Skeletal muscle satellite cell (primary cell): ENCODE data around the gene SGPP2.
A peak's percentile ranks its signal among the peaks of the same experiment; 100 is the strongest.

Source experiments
- H3K27me3 ChIP-seq: 2 replicates; pipeline ENCODE4 v1.7.0; 2013; ENCODE audit warnings: low read length; ENCODE audit not compliant: control insufficient read depth, insufficient read depth
- H3K36me3 ChIP-seq: 2 replicates; pipeline ENCODE4 v1.7.0; 2013; ENCODE audit warnings: mild to moderate bottlenecking, control low read depth, low read length; ENCODE audit not compliant: insufficient read depth
- H3K4me1 ChIP-seq: 2 replicates; pipeline ENCODE4 v1.7.0; 2013; ENCODE audit warnings: low read length; ENCODE audit not compliant: control insufficient read depth, insufficient read depth
- H3K4me2 ChIP-seq: 2 replicates; pipeline ENCODE4 v1.7.0; 2013; ENCODE audit warnings: mild to moderate bottlenecking, low read length
- H3K4me3 ChIP-seq: 2 replicates; pipeline ENCODE4 v1.7.0; 2013; ENCODE audit warnings: low read length
- H3K9ac ChIP-seq: 2 replicates; pipeline ENCODE4 v1.7.0; 2013; ENCODE audit warnings: mild to moderate bottlenecking, low read depth, low read length, moderate library complexity
- H3K9me3 ChIP-seq: replicated peaks from 2 replicates; pipeline ENCODE4 v1.7.0; 2013; ENCODE audit warnings: mild to moderate bottlenecking, control low read depth, low read length

SGPP2 gene

GRCh38 chr2:222448748-222449181, 24.4 kb downstream of the SGPP2 start:
- no peak overlapping the region for H3K4me3 ChIP-seq

GRCh38 chr2:222450021-222450420, 25.7 kb downstream of the SGPP2 start:
- peaks cover 22% of the 10 kb centered on the region for H3K27me3 ChIP-seq
- H3K9me3 ChIP-seq: no peaks in the 10 kb centered on the region
- no peak overlapping the region for H3K9ac ChIP-seq
- H3K4me2 ChIP-seq: no peak overlapping the region
- H3K4me1 ChIP-seq: peaks cover 11% of the 10 kb centered on the region
- no peak overlapping the region for H3K4me3 ChIP-seq
- no peaks in the 10 kb centered on the region for H3K36me3 ChIP-seq

More at GRCh38 chr2:222448748-222449181, 24.4 kb downstream of the SGPP2 start:
- H3K9ac ChIP-seq: no peak overlapping the region
- H3K27me3 ChIP-seq: peaks cover 22% of the 10 kb centered on the region
- peak overlapping the region; percentile 50 for H3K4me2 ChIP-seq
- no peaks in the 10 kb centered on the region for H3K36me3 ChIP-seq
- no peaks in the 10 kb centered on the region for H3K9me3 ChIP-seq
- H3K4me1 ChIP-seq: peaks cover 11% of the 10 kb centered on the region

DNA sequence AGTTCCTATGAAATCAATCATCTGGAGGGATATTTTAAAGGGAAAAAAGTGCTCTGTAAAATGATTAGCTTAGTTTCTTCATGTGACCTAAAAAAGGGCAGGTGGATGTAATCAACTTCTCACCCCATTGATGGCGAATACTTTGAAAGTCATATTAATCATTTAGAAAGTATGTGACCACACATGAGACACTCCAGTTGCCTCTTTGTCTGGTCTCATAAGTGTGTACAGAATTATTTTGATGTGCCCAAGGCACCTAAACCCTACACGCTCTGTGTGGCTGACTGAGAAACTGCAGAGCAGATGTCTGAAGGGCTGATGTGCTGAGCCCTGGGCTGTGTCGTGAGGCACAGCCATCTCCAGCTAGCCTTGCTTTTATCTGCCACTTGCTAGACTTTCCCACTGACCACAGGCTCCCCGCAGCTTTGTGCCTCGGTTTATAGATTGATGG, 26.9 kb downstream of the SGPP2 start:
- H3K4me2 ChIP-seq: no peak overlapping the region

DNA sequence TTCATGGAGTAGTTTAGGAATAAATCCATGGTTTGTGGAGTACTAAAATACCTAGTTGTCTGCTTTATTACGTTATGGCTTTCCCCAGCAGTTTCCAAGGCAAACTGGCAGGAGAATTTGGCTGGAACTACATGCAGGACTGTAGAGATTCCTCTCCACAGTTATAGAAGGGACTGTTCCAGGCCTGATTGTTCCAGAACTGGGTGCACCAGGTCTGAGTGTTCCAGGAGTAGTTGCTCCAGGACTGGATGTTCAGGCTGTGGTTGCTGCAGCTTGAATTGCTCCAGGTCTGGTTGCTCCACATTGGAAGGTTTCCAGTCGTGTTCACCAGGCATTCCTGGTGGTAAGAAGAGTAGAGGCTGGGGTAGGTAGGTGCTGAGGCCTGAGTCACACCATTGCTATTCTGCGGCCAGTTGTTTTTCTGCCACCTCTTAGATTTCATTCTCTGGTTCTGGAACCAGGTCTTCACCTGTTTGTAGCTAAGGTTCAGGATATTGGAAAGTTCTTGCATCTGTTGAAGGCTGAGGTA, 28.1 kb downstream of the SGPP2 start:
- Histone ChIP-seq H3K9me3 (no peaks in the 10 kb centered on the region), H3K27me3 (peaks cover 22% of the 10 kb centered on the region), H3K9ac (no peak overlapping the region), H3K4me1 (peaks cover 11% of the 10 kb centered on the region), H3K4me3 (no peak overlapping the region), H3K36me3 (no peaks in the 10 kb centered on the region), H3K4me2 (no peak overlapping the region)

More for the DNA sequence above, 26.9 kb downstream of the SGPP2 start:
- H3K4me3 ChIP-seq: no peak overlapping the region
- no peaks in the 10 kb centered on the region for H3K9me3 ChIP-seq
- no peaks in the 10 kb centered on the region for H3K36me3 ChIP-seq
- peaks cover 22% of the 10 kb centered on the region for H3K27me3 ChIP-seq
- no peak overlapping the region for H3K9ac ChIP-seq
- peaks cover 11% of the 10 kb centered on the region for H3K4me1 ChIP-seq

- H3K4me3 ChIP-seq: no peak overlapping the region
- no peaks in the 10 kb centered on the region for H3K9me3 ChIP-seq
- H3K27me3 ChIP-seq: no peaks in the 10 kb centered on the region
- no peaks in the 10 kb centered on the region for H3K4me1 ChIP-seq
- H3K36me3 ChIP-seq: no peaks in the 10 kb centered on the region
- H3K4me2 ChIP-seq: no peak overlapping the region
- H3K9ac ChIP-seq: no peak overlapping the region
Observed at GRCh38 chr2:222456479-222457077, 32.2 kb downstream of the SGPP2 start.

DNA sequence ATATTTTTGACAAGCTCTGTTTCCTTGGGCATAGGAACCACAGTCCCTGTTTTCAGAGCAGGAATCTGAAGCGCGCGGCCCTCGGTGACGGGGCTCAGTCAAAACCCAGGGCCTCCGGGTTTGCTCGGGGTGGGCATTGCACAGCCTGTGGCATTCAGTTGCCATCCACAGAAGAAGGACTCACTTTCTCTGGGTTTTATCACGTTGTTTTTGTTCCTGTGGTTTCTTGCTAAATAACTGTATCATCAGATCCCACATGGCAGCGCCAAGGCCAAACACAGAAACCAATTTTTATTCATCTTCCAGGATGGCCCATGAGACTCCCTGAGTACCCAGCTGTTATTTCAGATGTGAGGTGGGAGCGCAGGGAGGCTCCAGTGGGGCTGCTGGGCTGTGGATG, 35.6 kb downstream of the SGPP2 start:
- Histone ChIP-seq H3K4me3 (no peak overlapping the region), H3K9ac (no peak overlapping the region), H3K4me1 (no peaks in the 10 kb centered on the region), H3K36me3 (no peaks in the 10 kb centered on the region), H3K9me3 (no peaks in the 10 kb centered on the region), H3K27me3 (peaks cover 14% of the 10 kb centered on the region), H3K4me2 (no peak overlapping the region)

DNA sequence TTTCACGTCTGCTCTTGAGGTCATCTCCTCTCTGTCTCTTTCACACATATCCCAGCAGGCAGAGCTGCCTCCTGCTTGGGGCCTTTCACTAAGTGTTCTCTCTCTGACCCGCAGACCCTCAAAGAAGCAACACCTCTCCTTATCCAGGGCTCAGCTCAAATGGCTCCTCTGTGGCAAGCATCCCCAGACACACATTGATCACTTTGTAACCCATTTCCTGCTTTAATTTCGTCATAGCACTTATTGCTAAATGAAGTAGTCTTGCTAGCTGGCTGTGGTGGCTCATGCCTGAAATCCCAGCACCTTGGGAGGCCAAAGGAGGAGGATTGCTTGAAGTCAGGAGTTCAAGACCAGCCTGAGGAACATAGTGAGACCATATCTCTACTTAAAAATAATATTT, 41.4 kb downstream of the SGPP2 start:
- no peaks in the 10 kb centered on the region for H3K36me3 ChIP-seq
- no peaks in the 10 kb centered on the region for H3K4me1 ChIP-seq
- H3K27me3 ChIP-seq: peaks cover 15% of the 10 kb centered on the region

DNA sequence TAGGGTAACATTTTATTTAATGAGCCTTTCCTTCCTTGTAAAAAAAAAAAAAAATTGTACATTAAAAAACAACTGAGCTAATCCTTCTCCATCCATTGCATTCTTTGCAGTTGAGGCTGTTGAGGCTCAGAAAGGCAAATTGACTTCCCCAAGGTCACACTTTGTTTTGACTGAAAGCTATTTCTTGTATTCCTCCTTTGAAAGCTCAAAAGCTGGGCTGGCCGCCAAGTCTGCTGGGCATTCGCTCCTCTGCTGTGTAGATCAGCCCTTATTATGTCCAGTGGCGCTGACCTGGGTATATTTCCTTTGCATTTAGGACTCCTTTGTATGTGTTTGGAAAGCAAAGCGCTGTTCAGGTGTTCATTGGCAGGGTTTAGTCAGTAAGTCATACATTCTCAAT, 44.0 kb downstream of the SGPP2 start:
- Histone ChIP-seq H3K9ac (no peak overlapping the region), H3K36me3 (no peaks in the 10 kb centered on the region), H3K4me1 (no peaks in the 10 kb centered on the region), H3K4me2 (no peak overlapping the region), H3K4me3 (no peak overlapping the region), H3K27me3 (peaks cover 11% of the 10 kb centered on the region), H3K9me3 (no peaks in the 10 kb centered on the region)

More for the DNA sequence above, 41.4 kb downstream of the SGPP2 start:
- Histone ChIP-seq H3K4me2 (no peak overlapping the region), H3K9ac (no peak overlapping the region), H3K4me3 (no peak overlapping the region), H3K9me3 (no peaks in the 10 kb centered on the region)

DNA sequence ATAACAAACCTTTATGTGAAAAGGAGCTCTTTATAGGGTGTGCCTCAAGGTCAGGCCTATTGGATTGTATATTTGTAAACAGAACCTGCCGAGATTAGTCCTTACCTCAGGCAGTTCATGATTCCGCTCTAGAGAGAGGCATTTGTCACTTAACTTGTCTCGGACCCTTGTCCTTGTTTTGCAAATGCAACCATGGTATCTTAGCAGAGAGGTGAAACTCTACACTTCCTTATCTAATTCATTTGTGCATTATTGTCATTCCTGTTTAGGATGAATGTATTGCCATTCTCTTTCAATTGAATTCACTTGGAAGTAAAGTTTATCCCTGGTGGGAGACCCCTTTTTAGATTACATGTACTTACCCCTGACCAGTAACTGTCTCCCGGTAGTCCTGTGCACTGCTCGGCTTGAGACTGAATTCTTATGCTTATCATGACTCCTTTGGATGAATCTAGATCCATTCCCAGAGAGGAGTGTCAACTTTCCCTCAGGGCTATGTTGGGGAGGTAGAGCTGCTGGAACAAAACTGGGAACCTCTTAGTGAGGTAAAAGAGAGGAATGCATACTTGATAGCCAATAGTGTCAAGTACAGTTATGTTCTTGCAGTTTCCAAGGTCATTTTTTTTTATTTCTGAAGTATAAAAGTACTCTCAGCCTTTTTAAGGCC, 46.6 kb downstream of the SGPP2 start:
- no peaks in the 10 kb centered on the region for H3K36me3 ChIP-seq
- no peak overlapping the region for H3K4me2 ChIP-seq
- H3K9me3 ChIP-seq: no peaks in the 10 kb centered on the region
- no peaks in the 10 kb centered on the region for H3K4me1 ChIP-seq
- H3K9ac ChIP-seq: no peak overlapping the region
- H3K27me3 ChIP-seq: no peaks in the 10 kb centered on the region
- H3K4me3 ChIP-seq: no peak overlapping the region

- no peaks in the 10 kb centered on the region for H3K9me3 ChIP-seq
- H3K4me3 ChIP-seq: no peak overlapping the region
- peaks cover 14% of the 10 kb centered on the region for H3K27me3 ChIP-seq
- no peaks in the 10 kb centered on the region for H3K36me3 ChIP-seq
- no peak overlapping the region for H3K9ac ChIP-seq
- no peak overlapping the region for H3K4me2 ChIP-seq
- H3K4me1 ChIP-seq: no peaks in the 10 kb centered on the region
Observed at GRCh38 chr2:222477962-222478608, 53.7 kb downstream of the SGPP2 start.

GRCh38 chr2:222479859-222480258, 55.5 kb downstream of the SGPP2 start:
- H3K9ac ChIP-seq: no peak overlapping the region
- no peaks in the 10 kb centered on the region for H3K36me3 ChIP-seq
- no peaks in the 10 kb centered on the region for H3K9me3 ChIP-seq
- H3K4me2 ChIP-seq: no peak overlapping the region
- peaks cover 30% of the 10 kb centered on the region for H3K27me3 ChIP-seq
- no peak overlapping the region for H3K4me3 ChIP-seq
- H3K4me1 ChIP-seq: no peaks in the 10 kb centered on the region
